ENCODE results near the gene C12orf57.

C12orf57 gene

DNA sequence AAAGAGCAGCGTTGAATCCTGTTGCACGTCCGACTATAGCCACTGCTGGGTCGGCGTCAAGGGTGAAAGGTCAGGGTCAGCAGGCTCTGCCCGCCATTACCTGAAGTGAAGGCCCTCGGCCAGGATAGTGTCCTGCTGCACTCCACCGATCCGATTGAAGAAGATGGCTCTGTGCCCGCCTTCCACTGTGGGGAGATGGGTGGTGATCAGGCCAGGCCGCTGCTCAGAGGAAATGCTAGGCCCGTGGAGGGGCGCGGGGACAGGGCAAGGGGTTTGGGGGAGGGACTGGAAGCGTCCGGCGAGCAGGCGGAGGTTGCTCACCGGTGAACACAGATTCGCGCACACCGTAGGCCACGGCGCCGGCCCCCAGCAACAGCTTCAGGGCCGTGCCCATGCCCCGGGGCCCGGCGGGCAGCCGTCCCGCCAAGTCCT is 26.3 kb downstream of the C12orf57 start:
- H3K4me3 Mint-ChIP-seq: peak overlapping the region; percentile 100
- H3K9me3 Mint-ChIP-seq: no peaks in the 10 kb centered on the region
- no peaks in the 10 kb centered on the region for H3K27me3 Mint-ChIP-seq
- peak overlapping the region; percentile 100 for H3K27ac Mint-ChIP-seq
- H3K4me1 Mint-ChIP-seq (ENCODE audit: low read depth): peaks cover 69% of the 10 kb centered on the region
- H3K36me3 Mint-ChIP-seq (ENCODE audit: low read depth): peaks cover 99% of the 10 kb centered on the region
- DNase-seq: no peak

DNA sequence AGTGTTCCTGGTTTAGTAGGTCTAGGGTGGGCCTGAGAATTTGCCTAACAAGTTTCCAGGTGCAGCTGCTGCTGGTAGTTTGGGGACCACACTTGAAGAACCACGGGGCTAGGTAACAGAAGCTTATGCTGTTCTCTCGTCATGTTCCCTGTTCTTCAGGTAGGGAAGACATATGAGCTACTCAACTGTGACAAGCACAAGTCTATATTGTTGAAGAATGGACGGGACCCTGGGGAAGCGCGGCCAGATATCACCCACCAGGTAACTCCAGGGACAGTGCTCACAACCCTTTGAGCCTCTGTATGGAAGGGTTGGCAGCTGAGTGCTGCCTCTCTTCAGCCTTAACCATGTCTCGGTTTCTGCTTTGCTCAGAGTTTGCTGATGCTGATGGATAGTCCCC is 30.4 kb downstream of the C12orf57 start:
- peak overlapping the region; percentile 100 for H3K27ac Mint-ChIP-seq
- no peaks in the 10 kb centered on the region for H3K27me3 Mint-ChIP-seq
- no peaks in the 10 kb centered on the region for H3K9me3 Mint-ChIP-seq
- peaks cover 44% of the 10 kb centered on the region for H3K4me1 Mint-ChIP-seq (ENCODE audit: low read depth)
- peak overlapping the region; percentile 100 for H3K4me3 Mint-ChIP-seq
- peaks cover 99% of the 10 kb centered on the region for H3K36me3 Mint-ChIP-seq (ENCODE audit: low read depth)
- DNase-seq: no peak

DNA sequence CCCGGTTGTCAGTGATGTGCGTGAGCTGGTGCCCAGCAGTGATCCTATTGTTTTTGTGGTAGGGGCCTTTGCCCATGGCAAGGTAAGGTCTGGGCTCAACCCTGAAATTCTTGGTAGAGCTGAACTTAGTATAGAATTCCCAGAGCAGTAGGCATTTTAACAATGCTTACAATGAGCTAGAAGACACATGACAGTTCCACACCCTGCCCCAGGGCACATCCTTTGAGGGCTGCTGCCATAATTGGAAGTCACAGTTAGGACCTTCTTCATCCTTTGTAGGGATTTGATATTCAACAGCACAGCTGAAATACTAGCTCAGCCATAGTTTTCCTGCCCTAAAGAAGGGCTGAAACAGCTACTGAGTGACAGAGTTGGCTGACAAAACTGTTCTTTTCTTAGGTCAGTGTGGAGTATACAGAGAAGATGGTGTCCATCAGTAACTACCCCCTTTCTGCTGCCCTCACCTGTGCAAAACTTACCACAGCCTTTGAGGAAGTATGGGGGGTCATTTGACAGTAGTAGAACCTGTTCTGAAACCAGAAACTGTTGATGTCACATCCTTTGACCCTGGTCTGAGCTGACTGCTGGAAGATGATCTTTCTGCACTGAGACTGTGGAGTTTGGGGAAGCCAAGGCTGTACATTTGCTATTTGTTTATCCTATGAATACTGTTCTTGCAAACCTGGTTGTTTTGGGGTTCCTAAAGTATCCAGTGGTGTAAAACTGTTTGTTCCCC is 31.6 kb downstream of the C12orf57 start:
- Mint-ChIP-seq H3K36me3 (ENCODE audit: low read depth) (peaks cover 99% of the 10 kb centered on the region), H3K27me3 (no peaks in the 10 kb centered on the region), H3K9me3 (no peaks in the 10 kb centered on the region), H3K4me1 (ENCODE audit: low read depth) (peaks cover 42% of the 10 kb centered on the region), H3K4me3 (no peak overlapping the region), H3K27ac (peak overlapping the region; percentile 100)
- DNase-seq: no peak

DNA sequence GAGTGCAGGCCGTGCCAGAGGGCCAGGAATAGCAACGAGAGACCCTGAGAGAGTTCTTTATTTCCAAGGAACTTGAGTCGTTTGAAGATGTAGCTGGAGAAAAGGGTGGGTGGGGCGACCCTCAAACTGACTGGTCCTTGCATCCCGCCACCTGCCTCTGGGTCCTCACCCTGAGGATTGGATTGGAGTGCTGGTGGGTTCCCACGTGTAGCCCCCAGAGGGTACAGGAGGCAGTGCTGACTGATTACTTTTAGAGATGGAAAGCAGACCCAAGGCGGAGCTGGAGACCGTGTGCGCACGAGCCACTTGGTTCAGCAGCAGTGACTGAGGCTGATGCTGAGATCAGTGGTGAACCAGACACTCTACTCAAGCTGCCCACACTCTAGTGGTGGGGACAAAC is 33.8 kb downstream of the C12orf57 start:
- Mint-ChIP-seq H3K36me3 (ENCODE audit: low read depth) (peaks cover 100% of the 10 kb centered on the region), H3K27me3 (no peaks in the 10 kb centered on the region), H3K4me3 (no peak overlapping the region), H3K9me3 (no peaks in the 10 kb centered on the region), H3K4me1 (ENCODE audit: low read depth) (peaks cover 31% of the 10 kb centered on the region), H3K27ac (peak overlapping the region; percentile 80)
- no peak for DNase-seq

DNA sequence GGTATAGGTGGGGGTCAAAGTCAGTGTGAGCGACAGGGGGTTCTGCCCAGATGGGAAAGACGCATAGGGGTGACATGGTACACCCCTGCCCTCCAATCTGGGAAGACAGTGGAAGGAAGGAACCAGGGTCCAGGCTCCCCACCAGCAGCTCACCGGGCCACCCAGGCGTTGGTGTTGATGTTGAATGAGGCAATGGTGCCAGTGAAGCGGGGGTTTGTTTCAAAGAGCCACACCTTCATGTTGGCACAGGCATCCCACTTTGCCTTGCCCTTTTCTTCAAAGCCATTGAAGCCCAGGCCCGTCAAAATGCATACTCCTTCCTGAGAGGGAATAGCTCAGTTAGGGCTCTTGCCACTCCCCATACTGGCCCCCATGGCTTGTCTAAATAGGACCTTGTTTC is 34.4 kb downstream of the C12orf57 start:
- Mint-ChIP-seq H3K36me3 (ENCODE audit: low read depth) (peaks cover 100% of the 10 kb centered on the region), H3K4me3 (no peak overlapping the region), H3K4me1 (ENCODE audit: low read depth) (peaks cover 27% of the 10 kb centered on the region), H3K27ac (peak overlapping the region; percentile 80), H3K9me3 (no peaks in the 10 kb centered on the region), H3K27me3 (no peaks in the 10 kb centered on the region)
- DNase-seq: no peak

- no peak overlapping the region for H3K4me3 Mint-ChIP-seq
- H3K4me1 Mint-ChIP-seq (ENCODE audit: low read depth): peaks cover 24% of the 10 kb centered on the region
- H3K36me3 Mint-ChIP-seq (ENCODE audit: low read depth): peaks cover 100% of the 10 kb centered on the region
- no peak for DNase-seq
- peak overlapping the region; percentile 80 for H3K27ac Mint-ChIP-seq
- no peaks in the 10 kb centered on the region for H3K9me3 Mint-ChIP-seq
- no peaks in the 10 kb centered on the region for H3K27me3 Mint-ChIP-seq
These were observed 34.8 kb downstream of the C12orf57 start for GRCh38 chr12:6978611-6979011.

GRCh38 chr12:6979021-6979420 is 35.2 kb downstream of the C12orf57 start:
- no peak for DNase-seq
- Mint-ChIP-seq H3K9me3 (no peaks in the 10 kb centered on the region), H3K27ac (peak overlapping the region; percentile 80), H3K4me1 (ENCODE audit: low read depth) (peaks cover 20% of the 10 kb centered on the region), H3K4me3 (no peak overlapping the region), H3K36me3 (ENCODE audit: low read depth) (peaks cover 100% of the 10 kb centered on the region), H3K27me3 (no peaks in the 10 kb centered on the region)

DNA sequence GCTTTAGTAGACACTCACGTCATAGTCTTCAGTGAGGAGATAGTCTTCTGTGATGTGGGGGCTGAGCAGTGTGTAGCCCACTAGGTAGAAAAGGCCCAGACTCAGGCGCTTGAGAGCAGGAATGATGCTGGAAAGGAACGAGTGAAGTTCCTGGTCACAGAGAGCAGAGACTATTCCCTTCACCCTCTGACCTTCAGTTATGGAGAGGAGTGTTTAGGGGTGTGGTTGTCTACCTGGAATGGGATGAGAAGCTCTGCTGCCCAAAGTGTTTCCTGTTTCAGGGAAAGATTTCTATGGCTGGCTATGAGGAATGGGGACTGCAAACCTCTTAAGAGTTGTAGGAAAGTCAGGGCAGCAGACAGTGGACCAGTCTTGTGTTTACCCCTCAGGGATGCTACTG is 35.6 kb downstream of the C12orf57 start:
- Mint-ChIP-seq H3K4me1 (ENCODE audit: low read depth) (peaks cover 15% of the 10 kb centered on the region), H3K36me3 (ENCODE audit: low read depth) (peaks cover 100% of the 10 kb centered on the region), H3K4me3 (no peak overlapping the region), H3K27me3 (no peaks in the 10 kb centered on the region), H3K27ac (peak overlapping the region; percentile 80), H3K9me3 (no peaks in the 10 kb centered on the region)
- no peak for DNase-seq

DNA sequence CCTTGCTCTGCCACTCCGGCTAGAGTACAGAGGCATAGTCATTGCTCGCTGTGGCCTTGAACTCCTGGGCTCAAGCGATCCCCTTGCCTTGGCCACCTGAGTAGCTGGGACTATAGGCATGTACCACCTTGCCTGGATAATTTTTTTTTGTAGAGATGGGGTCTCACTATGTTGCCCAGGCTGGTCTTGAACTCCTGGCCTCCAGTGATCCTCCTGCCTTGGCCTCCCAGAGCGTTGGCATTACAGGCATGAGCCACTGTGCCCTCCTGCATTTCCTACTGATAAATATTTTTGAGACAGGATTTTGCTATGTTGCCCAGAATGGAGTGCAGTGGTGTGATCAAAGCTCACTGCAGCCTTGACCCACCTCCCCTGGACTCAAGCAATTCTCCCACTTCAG is 36.3 kb downstream of the C12orf57 start:
- Mint-ChIP-seq H3K9me3 (no peaks in the 10 kb centered on the region), H3K27me3 (no peaks in the 10 kb centered on the region), H3K36me3 (ENCODE audit: low read depth) (peaks cover 100% of the 10 kb centered on the region), H3K4me1 (ENCODE audit: low read depth) (peaks cover 11% of the 10 kb centered on the region), H3K4me3 (no peak overlapping the region), H3K27ac (peak overlapping the region; percentile 37)
- DNase-seq: no peak

DNA sequence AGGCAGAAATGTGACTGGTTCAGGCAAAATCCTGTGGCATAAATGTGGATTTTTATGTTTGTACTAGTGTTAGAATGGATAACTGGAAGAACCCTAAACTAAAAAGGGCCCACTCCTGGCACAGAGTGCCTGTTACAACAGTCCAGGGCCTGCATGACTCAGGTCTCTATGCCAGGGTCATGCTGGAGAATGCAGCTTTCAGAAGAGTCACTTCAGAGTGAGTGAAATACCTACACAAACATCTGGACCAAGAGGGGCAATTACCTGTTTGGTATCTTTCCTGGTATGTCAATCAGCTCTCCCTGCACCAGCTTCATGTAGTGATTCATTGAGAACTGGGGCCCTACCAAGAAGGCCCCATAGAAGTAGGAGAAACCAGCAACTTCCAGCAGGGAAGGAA is 36.9 kb downstream of the C12orf57 start:
- H3K4me1 Mint-ChIP-seq (ENCODE audit: low read depth): peaks cover 5% of the 10 kb centered on the region
- no peaks in the 10 kb centered on the region for H3K27me3 Mint-ChIP-seq
- no peak overlapping the region for H3K4me3 Mint-ChIP-seq
- peak overlapping the region; percentile 64 for H3K27ac Mint-ChIP-seq
- DNase-seq: no peak
- peaks cover 99% of the 10 kb centered on the region for H3K36me3 Mint-ChIP-seq (ENCODE audit: low read depth)
- no peaks in the 10 kb centered on the region for H3K9me3 Mint-ChIP-seq

DNA sequence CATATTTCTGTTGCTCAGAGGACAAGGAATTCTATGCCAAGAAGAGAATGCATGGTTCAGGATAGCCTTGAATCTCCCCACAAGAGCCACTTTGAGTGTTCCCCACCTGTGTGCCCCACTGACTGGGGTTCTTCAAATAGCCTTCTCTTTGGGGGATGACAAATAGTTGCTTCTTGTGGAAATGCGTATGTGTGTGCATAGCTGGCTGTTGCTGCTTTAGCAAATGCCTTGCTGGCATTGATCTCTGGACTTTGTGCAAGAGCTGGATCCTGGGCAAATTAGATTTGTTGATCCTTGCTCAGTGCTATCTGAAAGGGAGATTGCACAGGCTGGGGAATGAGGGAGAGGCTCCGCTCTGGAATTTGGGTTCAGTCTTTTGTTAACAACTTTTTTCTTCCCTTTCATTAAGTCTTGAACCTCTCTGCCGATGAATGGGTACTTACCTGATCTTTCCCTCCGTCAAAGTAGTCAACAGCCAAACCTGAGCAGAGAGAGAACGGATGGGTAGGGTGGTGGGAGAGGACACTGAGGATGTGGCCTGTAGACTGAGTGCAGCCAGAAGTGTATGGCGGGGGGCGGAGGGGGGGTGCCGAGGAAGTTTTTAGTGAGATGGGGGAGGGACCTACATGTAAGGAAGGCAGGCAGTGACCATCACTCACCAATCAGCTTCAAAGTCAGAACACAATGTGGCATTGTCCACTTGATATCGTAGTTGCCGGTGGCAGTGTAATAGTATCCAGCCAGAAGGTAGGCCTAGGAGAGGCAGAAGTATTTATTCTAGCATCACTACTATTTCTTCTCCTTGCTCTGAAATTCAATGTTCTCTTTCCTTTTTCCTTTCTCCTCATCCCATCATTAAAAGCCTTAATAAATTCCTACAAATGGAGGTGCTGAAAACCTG is 37.6 kb downstream of the C12orf57 start:
- Mint-ChIP-seq H3K27me3 (no peaks in the 10 kb centered on the region), H3K27ac (peak overlapping the region; percentile 64), H3K4me1 (ENCODE audit: low read depth) (no peaks in the 10 kb centered on the region), H3K9me3 (no peaks in the 10 kb centered on the region), H3K36me3 (ENCODE audit: low read depth) (peaks cover 99% of the 10 kb centered on the region), H3K4me3 (no peak overlapping the region)
- DNase-seq: no peak

GRCh38 chr12:6982532-6982931 is 38.7 kb downstream of the C12orf57 start:
- Mint-ChIP-seq H3K4me3 (no peak overlapping the region), H3K27ac (no peak overlapping the region), H3K9me3 (no peaks in the 10 kb centered on the region), H3K4me1 (ENCODE audit: low read depth) (no peaks in the 10 kb centered on the region), H3K36me3 (ENCODE audit: low read depth) (peaks cover 95% of the 10 kb centered on the region), H3K27me3 (no peaks in the 10 kb centered on the region)
- DNase-seq: no peak

GRCh38 chr12:6987956-6988553 is 44.2 kb downstream of the C12orf57 start:
- peak overlapping the region; percentile 12 for H3K27ac Mint-ChIP-seq
- no peaks in the 10 kb centered on the region for H3K9me3 Mint-ChIP-seq
- H3K27me3 Mint-ChIP-seq: no peaks in the 10 kb centered on the region
- H3K4me3 Mint-ChIP-seq: no peak overlapping the region
- H3K36me3 Mint-ChIP-seq (ENCODE audit: low read depth): peaks cover 77% of the 10 kb centered on the region
- DNase-seq: no peak
- H3K4me1 Mint-ChIP-seq (ENCODE audit: low read depth): no peaks in the 10 kb centered on the region

All from activated T-cell treated with anti-CD3 and anti-CD28 coated beads, Interleukin-2, amount 50 U/mL, for 24 hours (primary cell).